Measurements from ENCODE around the gene MIEF1.
A peak's percentile ranks its signal among the peaks of the same experiment; 100 is the strongest.
"Not testable (repeated sequence)": the region's sequence is repeated elsewhere in the genome, so short reads cannot be mapped to it uniquely, and the experiment has no call there.

Gene MIEF1

DNA sequence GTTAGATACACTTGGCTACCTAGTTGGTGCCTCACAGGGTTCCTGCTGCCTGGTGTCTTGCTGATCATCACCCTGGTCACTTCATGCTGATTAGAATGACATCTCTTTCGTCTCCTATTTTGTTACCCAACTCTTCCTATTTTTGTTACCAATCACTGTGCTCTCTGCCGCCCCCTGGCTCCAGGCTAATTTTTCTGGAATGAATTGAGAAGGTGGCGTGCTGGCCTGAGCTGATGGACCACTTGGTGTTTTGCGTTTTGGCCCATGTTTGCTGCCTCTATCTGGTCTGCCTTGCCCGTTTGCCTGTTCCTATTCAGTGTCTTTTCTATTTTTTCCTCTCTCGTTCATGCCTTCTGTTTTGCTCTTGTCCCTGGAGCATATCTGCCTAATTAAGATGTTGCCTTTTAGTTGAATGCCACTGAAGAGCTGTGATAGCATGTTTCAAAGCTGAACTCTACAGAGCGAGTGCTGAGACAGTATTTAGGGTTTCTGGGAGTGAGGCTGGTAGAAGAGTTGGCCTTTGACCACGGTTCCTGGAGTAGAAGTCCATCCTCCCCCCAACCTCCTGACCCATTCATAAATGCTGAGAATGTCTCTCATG is 12.4 kb downstream of the MIEF1 start:
- no peak overlapping the region for H3K27ac ChIP-seq (ENCODE audit: low read depth, low read length)
- H3K4me3 ChIP-seq (ENCODE audit: low read length): no peak overlapping the region
- H3K27me3 ChIP-seq (ENCODE audit: control insufficient read depth, insufficient read depth, low read length): no peaks in the 10 kb centered on the region
- peaks cover 8% of the 10 kb centered on the region for H3K4me1 ChIP-seq (ENCODE audit: control insufficient read depth, insufficient read depth, low read length)
- H3K9ac ChIP-seq (ENCODE audit: low read length): no peak overlapping the region
- H3K36me3 ChIP-seq (ENCODE audit: control insufficient read depth, insufficient read depth, low read length): peaks cover 38% of the 10 kb centered on the region

GRCh38 chr22:39515266-39516050 is 13.4 kb downstream of the MIEF1 start:
- no peak overlapping the region for H3K4me3 ChIP-seq (ENCODE audit: low read length)
- peaks cover 35% of the 10 kb centered on the region for H3K36me3 ChIP-seq (ENCODE audit: control insufficient read depth, insufficient read depth, low read length)
- H3K27me3 ChIP-seq (ENCODE audit: control insufficient read depth, insufficient read depth, low read length): no peaks in the 10 kb centered on the region
- peaks cover 8% of the 10 kb centered on the region for H3K4me1 ChIP-seq (ENCODE audit: control insufficient read depth, insufficient read depth, low read length)
- no peak overlapping the region for H3K27ac ChIP-seq (ENCODE audit: low read depth, low read length)
- no peak overlapping the region for H3K9ac ChIP-seq (ENCODE audit: low read length)

GRCh38 chr22:39517470-39517869 is 15.4 kb downstream of the MIEF1 start:
- Histone ChIP-seq H3K36me3 (ENCODE audit: control insufficient read depth, insufficient read depth, low read length) (peaks cover 33% of the 10 kb centered on the region), H3K27me3 (ENCODE audit: control insufficient read depth, insufficient read depth, low read length) (no peaks in the 10 kb centered on the region), H3K4me3 (ENCODE audit: low read length) (no peak overlapping the region), H3K27ac (ENCODE audit: low read depth, low read length) (no peak overlapping the region), H3K4me1 (ENCODE audit: control insufficient read depth, insufficient read depth, low read length) (peaks cover 8% of the 10 kb centered on the region), H3K9ac (ENCODE audit: low read length) (no peak overlapping the region)

DNA sequence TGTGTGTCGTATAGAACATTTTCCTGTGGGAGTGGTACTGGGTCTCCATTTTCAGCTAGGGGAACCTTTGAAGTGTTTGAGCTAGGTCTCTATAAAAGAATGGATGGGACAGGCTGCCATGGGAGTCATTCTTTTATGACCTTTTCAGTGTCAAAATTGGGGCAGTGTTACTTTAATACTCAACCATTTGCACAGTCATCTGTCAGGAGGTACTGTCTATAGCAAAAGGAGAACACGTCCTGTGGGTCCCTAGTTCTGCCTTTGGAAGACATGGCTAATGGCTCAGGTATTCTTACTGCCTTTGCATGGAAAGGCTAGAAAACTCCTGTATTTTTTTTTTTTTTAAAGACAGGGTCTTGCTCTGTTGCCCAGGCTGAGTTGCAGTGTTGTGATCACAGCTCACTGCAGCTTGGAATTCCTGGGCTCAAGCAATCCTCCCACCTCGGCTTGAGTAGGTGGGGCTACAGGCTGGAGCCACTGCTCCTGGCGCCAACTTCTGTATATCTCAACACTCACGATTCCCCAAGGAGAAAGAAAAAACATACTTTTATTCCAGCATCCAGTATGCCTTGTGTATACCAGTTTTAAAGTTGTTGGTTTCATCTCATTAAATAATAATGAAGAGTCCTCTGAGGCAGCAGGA is 16.2 kb downstream of the MIEF1 start:
- Histone ChIP-seq H3K4me3 (ENCODE audit: low read length) (no peak overlapping the region), H3K27ac (ENCODE audit: low read depth, low read length) (peak overlapping the region; percentile 100)

DNA sequence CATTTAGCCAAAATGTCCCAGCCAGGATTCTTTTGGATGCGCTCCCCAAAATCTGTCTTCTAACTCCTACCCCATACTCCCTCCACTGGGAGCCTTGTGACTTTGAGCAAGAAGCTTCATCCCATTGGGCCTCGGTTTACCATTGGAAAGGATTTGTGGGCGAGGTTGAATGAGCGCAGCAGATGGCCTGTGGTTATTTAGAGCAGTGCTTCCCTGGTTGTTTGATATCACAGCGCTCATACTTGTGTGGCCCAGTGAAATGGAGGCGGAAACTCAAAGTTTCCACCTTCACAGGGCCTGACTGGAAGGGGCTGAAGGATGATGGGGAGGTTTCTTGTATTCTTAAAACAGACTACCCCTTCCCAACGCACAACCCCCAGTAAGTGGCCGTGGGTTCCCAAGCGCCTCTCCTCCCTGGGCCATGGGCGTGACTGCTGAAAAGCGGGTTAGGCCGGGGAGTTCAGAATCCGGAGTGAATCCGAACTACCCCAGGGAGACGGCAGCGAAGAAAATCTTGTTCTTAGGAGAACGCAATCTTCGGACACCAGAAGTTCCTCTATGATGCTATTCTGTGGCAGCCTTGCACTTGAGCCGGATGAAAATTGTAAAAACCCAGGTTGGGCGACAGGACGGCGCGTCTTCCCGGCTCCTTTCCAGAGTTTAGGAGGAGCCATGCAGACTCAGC is 17.0 kb downstream of the MIEF1 start:
- no peaks in the 10 kb centered on the region for H3K27me3 ChIP-seq (ENCODE audit: control insufficient read depth, insufficient read depth, low read length)
- peak overlapping the region; percentile 100 for H3K27ac ChIP-seq (ENCODE audit: low read depth, low read length)
- peak overlapping the region; percentile 79 for H3K9ac ChIP-seq (ENCODE audit: low read length)

More for the DNA sequence above, 16.2 kb downstream of the MIEF1 start:
- Histone ChIP-seq H3K4me1 (ENCODE audit: control insufficient read depth, insufficient read depth, low read length) (peaks cover 13% of the 10 kb centered on the region), H3K9ac (ENCODE audit: low read length) (no peak overlapping the region), H3K27me3 (ENCODE audit: control insufficient read depth, insufficient read depth, low read length) (no peaks in the 10 kb centered on the region), H3K36me3 (ENCODE audit: control insufficient read depth, insufficient read depth, low read length) (peaks cover 41% of the 10 kb centered on the region)

DNA sequence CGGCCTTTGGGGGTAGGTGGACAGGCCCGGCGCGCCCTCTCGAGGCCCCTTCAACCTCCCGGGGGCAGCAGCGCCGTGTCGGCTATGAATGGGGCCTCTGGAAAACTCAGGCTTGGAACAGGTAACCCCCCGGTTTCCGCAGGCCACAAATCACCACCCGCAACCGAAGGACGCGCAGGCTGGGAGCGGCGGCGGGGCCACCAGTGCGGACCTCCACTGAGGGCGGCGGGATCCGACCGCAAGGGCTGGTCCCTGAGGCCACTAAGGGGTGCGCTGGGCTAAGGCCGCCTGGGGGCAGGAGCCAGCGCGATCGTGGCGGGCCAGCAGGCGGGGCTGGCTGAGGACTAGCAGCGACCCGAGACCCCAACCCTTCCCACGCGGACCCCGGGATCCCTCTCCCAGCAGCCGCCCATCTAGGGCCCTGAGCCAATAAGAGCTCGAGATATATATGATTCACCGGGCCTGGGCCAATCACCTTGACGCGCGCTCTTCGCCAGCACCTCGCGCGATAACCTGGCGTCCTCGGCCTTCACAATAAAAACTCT is 17.7 kb downstream of the MIEF1 start:
- Histone ChIP-seq H3K9ac (ENCODE audit: low read length) (peak overlapping the region; percentile 79), H3K4me1 (ENCODE audit: control insufficient read depth, insufficient read depth, low read length) (peaks cover 21% of the 10 kb centered on the region), H3K4me3 (ENCODE audit: low read length) (peak overlapping the region; percentile 88), H3K27ac (ENCODE audit: low read depth, low read length) (peak overlapping the region; percentile 100), H3K27me3 (ENCODE audit: control insufficient read depth, insufficient read depth, low read length) (no peaks in the 10 kb centered on the region), H3K36me3 (ENCODE audit: control insufficient read depth, insufficient read depth, low read length) (peaks cover 33% of the 10 kb centered on the region)

More for the DNA sequence above, 17.0 kb downstream of the MIEF1 start:
- H3K36me3 ChIP-seq (ENCODE audit: control insufficient read depth, insufficient read depth, low read length): peaks cover 34% of the 10 kb centered on the region
- H3K4me3 ChIP-seq (ENCODE audit: low read length): peak overlapping the region; percentile 88
- peaks cover 16% of the 10 kb centered on the region for H3K4me1 ChIP-seq (ENCODE audit: control insufficient read depth, insufficient read depth, low read length)

- peak within 1 kb of the TSS; percentile 88 for H3K4me3 ChIP-seq (ENCODE audit: low read length)
- H3K36me3 ChIP-seq (ENCODE audit: control insufficient read depth, insufficient read depth, low read length): peaks cover 27% of the 10 kb centered on the region
- peaks cover 21% of the 10 kb centered on the region for H3K4me1 ChIP-seq (ENCODE audit: control insufficient read depth, insufficient read depth, low read length)
- peak within 1 kb of the TSS; percentile 100 for H3K9ac ChIP-seq (ENCODE audit: low read length)
- no peaks in the 10 kb centered on the region for H3K27me3 ChIP-seq (ENCODE audit: control insufficient read depth, insufficient read depth, low read length)
- peak within 1 kb of the TSS; percentile 100 for H3K27ac ChIP-seq (ENCODE audit: low read depth, low read length)
Measured at GRCh38 chr22:39520226-39521105, 18.4 kb downstream of the MIEF1 start, which contains the start of gene ATF4. TSS of gene ATF4 (plus strand) at chr22:39520562. CDS start at chr22:39521446, 884 bp downstream.

DNA sequence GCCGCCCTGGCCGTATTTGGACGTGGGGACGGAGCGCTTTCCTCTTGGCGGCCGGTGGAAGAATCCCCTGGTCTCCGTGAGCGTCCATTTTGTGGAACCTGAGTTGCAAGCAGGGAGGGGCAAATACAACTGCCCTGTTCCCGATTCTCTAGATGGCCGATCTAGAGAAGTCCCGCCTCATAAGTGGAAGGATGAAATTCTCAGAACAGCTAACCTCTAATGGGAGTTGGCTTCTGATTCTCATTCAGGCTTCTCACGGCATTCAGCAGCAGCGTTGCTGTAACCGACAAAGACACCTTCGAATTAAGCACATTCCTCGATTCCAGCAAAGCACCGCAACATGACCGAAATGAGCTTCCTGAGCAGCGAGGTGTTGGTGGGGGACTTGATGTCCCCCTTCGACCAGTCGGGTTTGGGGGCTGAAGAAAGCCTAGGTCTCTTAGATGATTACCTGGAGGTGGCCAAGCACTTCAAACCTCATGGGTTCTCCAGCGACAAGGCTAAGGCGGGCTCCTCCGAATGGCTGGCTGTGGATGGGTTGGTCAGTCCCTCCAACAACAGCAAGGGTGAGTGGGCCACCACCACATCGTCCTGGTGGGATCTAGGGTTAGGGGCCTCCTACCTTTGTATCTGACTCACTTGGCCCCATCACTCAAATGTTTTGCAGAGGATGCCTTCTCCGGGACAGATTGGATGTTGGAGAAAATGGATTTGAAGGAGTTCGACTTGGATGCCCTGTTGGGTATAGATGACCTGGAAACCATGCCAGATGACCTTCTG is 19.2 kb downstream of the MIEF1 start:
- Histone ChIP-seq H3K4me1 (ENCODE audit: control insufficient read depth, insufficient read depth, low read length) (peaks cover 21% of the 10 kb centered on the region), H3K27ac (ENCODE audit: low read depth, low read length) (peak overlapping the region; percentile 100), H3K4me3 (ENCODE audit: low read length) (peak overlapping the region; percentile 88), H3K9ac (ENCODE audit: low read length) (peak overlapping the region; percentile 80), H3K36me3 (ENCODE audit: control insufficient read depth, insufficient read depth, low read length) (peaks cover 27% of the 10 kb centered on the region)
- not testable (repeated sequence) for H3K27me3 ChIP-seq (ENCODE audit: control insufficient read depth, insufficient read depth, low read length)

DNA sequence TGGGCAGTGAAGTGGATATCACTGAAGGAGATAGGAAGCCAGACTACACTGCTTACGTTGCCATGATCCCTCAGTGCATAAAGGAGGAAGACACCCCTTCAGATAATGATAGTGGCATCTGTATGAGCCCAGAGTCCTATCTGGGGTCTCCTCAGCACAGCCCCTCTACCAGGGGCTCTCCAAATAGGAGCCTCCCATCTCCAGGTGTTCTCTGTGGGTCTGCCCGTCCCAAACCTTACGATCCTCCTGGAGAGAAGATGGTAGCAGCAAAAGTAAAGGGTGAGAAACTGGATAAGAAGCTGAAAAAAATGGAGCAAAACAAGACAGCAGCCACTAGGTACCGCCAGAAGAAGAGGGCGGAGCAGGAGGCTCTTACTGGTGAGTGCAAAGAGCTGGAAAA is 20.0 kb downstream of the MIEF1 start:
- Histone ChIP-seq H3K9ac (ENCODE audit: low read length) (peak overlapping the region; percentile 71), H3K4me1 (ENCODE audit: control insufficient read depth, insufficient read depth, low read length) (peaks cover 21% of the 10 kb centered on the region), H3K27ac (ENCODE audit: low read depth, low read length) (peak overlapping the region; percentile 100), H3K36me3 (ENCODE audit: control insufficient read depth, insufficient read depth, low read length) (peaks cover 27% of the 10 kb centered on the region), H3K4me3 (ENCODE audit: low read length) (peak overlapping the region; percentile 88)
- H3K27me3 ChIP-seq (ENCODE audit: control insufficient read depth, insufficient read depth, low read length): not testable (repeated sequence)

GRCh38 chr22:39522567-39523300 is 20.6 kb downstream of the MIEF1 start:
- Histone ChIP-seq H3K27ac (ENCODE audit: low read depth, low read length) (peak overlapping the region; percentile 100), H3K27me3 (ENCODE audit: control insufficient read depth, insufficient read depth, low read length) (no peaks in the 10 kb centered on the region), H3K4me1 (ENCODE audit: control insufficient read depth, insufficient read depth, low read length) (peaks cover 21% of the 10 kb centered on the region), H3K9ac (ENCODE audit: low read length) (peak overlapping the region; percentile 27), H3K36me3 (ENCODE audit: control insufficient read depth, insufficient read depth, low read length) (peaks cover 27% of the 10 kb centered on the region), H3K4me3 (ENCODE audit: low read length) (peak overlapping the region; percentile 88)
